Measurements from ENCODE around the gene SOX2.

Gene SOX2

DNA sequence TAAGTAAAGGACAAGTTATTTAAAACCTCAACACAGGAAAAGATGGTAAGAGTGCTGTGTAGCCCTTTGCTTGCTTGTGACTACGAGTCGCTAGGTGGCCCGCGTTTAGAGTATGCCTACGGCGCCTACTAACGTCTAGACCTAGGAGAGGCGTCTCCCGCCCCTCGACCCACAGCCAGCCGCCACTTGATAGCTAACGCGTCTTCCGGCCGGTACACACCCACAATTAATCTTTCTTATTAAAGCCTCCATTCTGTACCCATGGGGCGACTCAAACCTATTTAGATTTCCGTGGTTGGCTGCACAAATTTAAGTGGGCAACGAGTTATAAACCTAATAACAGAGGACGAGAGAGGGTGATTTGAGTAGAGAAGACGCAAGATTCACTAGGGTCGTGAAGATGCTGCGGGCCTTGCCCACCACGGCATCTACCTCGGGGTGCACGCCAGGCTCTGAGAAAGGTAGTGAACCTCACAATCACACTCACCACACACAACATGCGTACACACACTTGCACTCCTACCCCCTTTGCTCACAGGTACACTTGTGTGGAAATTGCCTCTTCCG, 12.0 kb downstream of the SOX2 start:
- no peak for DNase-seq

DNA sequence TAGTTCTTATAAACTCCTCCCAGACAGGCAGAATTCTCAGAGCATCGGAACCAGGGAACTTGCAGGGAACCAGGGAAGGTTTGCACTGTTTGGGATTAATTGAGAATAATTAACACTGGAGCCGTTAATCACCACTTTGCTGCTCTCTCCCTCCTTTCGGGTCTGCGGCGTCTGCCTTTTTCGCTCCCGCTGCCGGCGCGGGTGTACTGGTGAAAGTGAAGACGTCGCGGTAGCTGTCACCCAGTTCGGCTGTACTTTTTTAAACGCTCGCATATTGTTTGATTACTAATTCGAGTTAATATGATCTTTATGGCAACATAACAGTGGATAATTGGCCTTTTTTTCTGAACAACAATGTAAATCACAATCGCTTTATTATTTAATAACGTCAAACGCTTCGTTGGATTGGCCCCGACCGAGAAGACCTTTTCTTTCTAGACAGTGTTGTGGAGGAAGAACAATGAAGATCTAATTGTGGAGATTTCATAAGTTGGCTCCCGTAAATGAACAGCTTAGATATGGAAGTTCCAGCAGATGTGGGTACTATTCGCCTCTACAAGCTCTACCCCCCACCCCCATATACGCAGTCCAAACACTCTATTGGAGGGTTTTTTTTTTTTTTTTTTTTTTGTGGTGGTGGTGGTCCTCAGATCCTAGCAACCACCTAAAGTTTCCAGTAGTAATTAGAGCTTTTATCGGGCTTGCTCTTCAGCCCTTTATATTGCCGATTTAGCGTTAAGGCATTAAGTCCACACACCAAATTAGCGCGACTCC, 12.7 kb downstream of the SOX2 start:
- DNase-seq: no peak

DNA sequence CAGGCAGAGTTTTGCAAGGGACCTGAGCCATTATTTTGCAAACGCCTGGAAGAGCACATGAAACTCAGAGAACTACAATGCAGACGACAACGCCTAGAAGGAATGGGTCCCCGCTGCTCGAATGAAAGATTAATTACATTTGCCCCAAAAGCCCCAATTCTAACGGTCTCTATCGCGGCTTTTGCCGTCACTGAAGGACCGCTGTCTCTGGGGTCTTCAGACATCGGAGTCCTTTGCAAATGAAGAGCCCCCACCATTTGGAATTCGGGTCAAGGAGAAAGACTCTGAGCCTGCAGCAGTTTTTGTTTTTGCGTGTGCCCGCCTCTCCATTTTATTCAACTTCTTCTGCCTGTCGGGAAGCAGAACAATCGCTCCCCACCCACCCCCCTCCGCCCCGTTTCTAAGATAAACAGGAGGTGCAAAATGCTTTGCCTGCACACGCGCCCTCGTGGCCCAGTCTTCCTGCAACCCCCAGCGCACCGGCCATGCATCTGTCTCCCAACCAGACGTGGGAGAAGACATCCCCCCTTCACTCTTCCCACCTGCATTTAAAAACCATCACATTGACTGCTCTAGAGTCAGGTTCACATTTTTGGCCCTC, 13.5 kb downstream of the SOX2 start:
- DNase-seq: no peak

DNA sequence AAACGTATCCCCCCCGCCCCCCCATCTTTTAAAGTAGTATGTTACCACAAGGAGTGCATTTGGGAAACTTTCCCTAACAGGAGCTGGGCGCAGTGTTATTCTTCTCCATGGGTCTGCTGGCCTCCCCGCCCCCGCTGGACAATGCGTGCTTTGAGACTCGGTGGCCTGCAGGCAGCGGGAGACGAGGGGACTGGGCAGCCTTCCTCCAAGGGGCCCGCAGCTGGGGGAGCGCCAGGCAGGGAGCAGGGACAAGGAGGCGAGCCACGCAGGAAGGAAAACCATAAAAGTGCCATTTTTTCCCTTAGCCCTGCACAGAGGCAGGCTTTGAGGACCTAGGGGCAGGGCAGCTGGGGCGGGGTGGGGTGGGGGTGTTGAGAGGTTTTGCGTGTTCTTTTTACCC, 14.1 kb downstream of the SOX2 start:
- DNase-seq: no peak

DNA sequence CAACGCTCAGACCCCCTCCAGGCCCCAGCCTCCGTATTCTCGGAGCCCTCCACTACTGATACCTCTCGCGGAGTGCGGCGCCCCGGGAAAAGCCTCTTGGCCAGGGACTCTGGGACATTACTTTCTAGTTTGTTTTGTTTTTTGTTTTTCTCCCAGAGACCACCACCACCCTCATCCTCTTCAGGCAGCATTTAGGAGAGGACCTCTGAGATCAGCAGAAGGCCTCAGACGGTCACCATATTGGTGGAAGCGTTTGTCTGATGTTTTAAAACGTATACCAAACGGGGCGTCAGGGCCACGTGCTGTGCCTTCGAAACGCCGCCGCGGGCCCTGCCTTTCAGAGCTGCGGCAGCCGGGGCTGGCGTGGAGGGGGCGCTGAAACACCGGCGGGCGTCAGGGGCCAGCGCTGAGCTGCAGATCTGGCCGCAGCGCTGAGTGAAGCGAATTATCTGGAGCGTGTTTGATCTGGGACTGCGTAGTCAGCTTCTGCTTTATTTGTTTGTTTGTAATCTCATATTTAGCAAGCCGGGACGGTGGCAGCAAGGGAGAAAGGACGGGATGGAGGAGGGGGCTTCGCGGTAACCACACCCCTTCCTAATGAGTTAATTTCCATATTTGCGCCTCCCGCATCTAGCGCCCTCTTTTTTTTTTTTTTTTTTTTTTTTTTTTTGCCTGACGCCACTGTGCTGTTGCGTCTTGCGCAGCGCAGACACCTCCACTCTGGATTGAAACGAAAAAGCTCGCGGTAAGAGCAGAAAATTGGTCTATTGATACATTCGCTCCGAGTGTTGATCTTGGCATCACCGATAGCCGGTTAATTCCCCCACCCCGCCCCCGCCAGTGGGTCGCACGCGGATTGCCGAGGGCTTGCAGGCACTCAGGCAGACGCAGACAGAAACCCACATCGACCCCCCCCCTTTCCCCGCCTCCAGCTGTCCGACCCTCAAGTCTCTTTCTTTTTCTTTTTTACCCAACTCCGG, 14.9 kb downstream of the SOX2 start:
- no peak for DNase-seq

DNA sequence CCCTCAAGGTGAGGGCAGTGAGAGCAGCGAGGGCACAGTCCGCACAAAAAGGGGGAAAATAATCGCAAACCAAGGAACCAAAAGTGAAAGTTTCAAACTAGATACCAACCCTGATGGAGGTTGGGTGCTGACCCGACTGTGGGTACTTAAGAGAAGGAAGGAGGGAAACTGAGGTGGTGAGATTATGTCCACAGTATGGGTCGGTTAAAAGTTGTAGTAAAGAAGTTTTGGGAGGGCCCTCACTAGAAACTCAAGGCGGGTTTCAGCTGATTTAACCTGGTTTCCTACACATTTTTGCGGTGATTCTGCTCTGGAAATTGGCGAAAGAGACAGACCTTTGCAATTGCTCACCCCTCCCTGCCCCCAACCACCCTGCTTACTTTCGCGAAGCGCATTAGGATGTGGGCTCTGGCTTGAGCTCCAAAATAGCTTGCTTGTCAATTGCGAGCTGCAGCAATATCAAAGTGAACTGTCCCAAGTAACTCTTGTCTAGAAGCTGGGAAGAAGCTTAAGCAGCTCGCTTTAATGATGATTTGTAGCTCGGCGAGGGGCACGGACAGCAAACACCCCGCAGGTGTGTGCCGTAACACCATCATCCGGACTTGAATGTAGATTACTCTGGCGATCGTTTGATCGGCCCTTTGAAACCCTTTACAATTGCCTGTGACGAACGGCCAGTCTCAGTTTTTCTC, 15.8 kb downstream of the SOX2 start:
- DNase-seq: no peak

DNA sequence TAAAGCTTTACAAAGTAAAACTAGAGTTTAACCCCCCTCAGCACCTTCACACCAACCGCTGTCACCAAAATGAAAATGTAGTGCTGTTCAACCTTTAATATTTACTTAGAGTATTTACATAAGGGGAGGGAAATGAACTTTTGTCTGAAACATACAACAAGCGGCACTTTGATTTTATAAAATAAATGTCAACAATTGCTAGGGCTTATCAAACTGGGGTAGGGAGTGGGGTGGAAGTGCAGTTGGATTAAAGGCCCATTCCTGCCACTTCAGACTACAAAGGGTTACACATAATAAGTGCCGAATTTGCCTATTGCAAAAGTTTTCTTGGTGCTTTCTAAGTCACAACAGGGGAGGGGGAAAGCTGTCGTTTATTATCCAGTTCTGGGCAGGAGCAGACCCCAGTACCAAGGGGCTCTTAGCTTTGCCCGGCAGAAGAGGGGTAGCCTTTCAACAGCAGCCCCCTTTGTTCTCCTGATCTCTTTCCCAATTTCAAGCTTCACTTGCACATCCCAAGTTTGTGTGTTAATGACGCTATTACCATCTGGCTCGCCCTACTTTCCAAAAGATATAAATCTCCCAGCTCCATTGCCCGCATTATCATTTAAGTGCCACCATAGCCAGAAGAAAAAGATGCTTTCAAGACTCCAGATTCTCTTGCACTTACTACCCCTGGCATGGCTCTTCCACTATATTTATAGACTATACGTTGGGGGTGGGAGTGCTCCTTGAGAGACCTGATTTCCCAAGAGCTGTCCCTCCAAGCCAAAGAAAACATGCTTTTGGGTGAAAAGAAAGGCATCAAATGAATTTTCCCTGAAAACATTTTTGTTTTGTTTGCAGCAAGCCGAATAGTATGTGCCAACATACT, 17.0 kb downstream of the SOX2 start:
- DNase-seq: no peak

DNA sequence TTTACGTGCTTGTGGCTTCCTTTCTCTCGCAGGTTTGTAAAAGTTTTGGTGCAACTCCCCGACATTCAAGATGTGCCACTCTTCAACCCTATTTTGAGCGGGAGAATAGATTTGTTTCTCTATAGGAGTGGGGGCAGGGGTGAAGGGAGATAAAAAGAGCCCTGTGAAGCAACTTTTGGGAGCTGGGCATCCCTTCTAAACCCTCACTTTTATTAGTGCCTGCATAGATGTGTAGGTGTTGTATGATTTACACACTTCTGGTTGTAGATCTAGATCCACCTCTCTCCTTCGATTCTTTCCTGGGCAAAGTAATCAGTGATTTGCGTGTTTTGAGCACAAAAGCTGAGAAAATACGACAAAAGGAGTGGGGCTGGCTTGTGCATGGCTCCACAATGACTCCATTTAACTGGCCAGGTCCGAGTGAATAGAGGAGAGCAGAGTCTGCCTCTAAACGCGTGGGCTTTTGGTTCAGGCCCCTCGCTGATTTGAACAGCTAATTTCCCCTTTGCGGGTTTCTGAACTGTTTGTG, 17.7 kb downstream of the SOX2 start:
- no peak for DNase-seq

DNA sequence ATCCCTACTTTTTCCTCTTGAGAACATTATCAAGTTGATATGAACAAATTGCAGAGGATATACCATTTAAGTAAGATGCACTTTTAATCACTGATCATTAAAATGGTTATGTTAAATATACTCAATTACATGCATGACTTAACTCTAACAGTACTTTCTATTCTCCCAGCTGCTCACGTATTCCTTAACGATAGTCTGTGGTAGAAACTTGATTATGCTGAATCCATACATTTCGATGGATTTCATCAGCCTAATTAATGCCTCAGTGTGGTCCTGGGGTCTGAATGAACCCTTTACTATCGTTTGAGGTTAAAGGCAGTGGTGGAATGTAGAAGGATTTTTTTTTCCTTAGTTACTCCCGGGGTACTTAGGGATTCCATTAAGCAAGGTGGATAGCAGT, 18.6 kb downstream of the SOX2 start:
- no peak for DNase-seq

DNA sequence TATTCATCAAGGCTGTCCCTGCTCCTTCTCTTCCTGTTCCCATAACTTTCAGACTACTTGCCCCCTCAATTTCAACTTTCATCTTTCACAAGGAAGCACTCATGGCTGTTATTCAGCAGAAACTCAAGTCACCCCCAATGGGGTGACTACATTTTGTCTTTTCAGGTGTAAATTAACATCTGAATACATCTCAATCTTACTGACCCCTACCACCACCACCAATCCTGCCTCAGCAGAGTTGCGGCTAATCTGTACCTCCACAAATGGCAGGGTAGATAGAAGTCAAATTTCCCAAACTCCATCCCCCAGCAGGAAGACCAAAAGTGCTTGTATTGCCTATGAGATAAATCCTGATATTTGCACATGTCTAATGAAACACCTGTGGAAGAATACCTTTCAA, 19.2 kb downstream of the SOX2 start:
- DNase-seq: no peak

DNA sequence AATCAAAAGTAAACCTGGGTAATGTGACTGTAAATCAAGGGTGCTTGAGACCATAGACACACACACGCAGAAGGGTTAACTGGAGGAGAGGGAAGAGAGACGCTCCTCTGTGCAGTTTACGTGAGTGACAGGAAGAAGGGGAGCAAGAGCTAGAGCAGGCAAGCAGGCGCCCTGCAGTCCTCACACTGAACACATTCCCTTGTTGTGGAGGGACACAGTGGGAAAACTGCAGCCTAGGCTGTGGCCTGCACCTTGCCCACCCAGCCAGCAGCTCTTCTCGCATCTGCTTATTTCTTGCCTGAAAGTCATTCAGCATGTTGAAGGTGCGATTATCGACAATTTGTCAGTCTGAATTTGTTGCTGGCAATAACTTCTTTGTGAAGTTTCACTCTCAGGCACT, 24.2 kb downstream of the SOX2 start:
- DNase-seq: no peak

DNA sequence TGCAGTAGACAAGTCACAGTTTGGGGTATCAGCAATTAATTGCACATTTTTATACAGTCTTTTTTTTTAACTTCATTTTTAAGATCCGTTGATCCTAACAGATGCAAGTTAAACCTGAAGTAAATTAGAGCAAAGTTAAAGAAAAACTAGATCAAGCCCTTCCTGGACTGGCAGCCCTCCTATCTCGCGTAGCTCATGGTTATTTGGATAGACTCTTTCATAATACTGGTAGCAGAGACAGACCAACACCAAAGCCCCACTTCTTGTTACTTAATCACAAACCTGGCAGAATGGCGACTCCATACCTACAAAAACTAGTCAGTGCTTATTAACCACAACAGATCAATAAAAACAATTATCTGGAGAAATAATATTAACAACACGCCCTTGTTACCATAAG, 26.8 kb downstream of the SOX2 start:
- DNase-seq: no peak

DNA sequence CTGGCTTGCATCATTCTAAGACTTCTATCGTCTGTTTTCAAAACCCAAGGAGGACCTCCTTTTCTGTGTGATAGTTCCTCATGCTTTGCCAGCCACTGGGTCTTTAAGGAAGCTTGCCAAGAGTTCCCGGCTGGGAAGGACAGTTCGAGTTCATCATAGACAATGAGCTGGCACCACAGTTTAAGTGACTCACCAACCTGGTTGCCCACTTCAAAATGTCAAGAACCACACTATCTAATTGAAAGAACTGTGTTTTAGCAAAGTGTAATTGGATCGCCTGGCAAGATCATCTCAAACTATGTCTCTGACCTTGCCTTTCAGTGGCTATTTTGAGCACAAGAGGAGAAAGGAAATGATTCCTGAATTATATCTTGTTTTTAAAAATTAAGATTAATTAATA, 27.9 kb downstream of the SOX2 start:
- no peak for DNase-seq

DNA sequence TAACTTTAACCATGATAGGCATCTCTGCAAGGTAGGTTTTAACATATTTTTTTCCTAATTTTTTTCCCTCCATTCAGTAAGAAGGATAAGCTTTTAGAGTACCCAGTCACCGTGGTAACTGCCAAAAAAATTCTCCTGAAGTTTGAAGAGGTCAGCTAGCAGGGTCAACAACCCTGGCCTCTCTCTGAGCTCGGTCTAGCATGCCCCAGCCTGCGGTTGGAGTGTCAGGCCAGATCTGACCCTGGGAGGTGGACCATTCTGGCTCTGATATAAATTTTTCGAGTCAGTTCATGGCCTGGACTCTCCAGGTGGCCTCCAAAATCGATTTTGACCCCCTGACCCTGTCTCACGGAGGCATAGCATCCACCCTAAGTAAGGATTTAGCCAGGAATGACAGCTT, 29.7 kb downstream of the SOX2 start:
- DNase-seq: no peak

DNA sequence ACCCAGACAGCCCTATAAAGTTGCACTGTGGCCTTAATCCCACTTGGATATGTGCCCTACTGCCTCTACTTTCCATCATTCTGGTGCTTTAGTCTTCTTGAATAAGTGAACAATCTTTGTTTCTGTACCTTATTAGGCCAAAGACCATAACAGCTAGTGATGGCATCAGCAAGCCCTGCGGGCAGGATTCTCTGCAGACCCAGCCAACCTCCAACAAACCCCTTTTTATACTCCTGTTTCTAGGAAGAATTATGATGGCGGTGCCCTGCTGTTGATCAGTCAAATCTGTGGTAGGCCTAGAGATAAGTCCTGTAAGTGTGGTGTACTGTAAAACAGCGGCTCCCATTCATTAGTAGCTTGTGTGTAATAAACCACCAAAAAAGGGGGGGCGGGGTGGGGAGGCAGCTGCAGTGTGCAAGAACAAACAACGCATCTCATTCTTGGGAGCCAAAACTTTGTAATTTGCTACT, 40.5 kb downstream of the SOX2 start:
- DNase-seq: no peak

DNA sequence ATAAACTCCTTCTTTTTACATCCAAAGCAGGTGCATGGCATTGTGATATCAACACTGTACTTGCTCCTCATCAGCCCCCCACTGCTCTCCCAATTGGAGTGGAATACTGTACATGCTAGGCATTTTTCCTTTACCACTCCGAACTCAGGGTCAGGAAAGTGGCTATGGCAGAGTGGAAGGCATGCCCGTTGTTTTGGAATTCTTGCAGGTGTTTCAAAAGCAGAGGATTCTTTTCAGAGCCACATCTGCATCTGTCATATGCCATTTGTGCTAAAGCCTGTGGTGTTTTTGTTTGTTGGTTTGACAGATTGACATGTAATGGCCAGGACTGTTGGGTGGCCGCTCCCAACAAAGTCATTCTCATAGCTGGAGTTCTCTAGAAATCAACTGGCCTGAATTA, 41.7 kb downstream of the SOX2 start:
- no peak for DNase-seq

DNA sequence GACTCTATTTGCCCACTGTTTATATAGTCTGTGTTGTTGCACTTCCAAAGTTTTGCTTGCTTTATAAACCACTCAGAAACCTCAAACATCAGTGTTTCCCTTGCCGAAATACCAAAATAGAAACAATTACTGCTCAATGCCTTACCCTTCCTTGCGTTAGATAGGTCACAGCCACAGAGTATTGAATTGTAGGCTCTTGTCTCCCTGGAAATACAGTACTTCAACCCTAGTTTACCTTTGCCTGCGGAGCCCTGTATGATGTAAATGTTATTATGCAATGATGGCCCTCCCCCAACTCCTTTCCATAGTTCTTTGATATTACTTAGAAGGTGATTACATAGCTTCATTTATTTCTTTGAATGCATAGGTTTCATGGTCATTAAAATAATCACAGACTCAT, 44.2 kb downstream of the SOX2 start:
- no peak for DNase-seq

DNA sequence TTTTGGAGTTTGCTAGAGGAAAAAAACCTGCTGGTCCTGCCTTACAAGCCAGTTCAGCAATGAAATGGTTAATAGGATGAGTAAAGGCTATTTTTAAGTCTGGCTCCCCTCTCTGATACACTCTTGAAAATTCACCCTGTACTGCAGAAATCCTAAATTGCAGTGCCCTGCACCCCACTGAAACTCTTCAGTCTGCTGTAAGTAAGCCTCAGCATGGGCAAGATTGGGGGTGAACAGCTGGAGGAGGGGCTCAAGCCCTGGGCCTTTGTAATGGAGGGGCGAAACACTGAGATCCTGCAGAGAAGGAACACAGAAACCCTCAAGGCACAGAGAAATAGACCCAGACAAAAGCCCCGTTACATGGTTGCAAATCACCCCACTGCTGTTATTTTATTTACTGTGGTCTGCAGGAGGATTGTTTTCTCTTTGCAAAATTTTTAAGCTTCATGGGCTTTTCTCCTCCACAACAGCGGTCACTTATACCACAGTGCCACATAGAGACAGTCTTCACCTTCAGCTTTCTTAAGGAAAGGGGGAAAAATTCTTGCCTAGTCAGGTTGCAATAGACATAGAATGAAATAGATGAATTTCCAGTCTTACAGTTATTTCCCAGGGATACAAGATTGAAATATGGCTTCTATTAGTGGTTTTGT, 45.0 kb downstream of the SOX2 start:
- no peak for DNase-seq

DNA sequence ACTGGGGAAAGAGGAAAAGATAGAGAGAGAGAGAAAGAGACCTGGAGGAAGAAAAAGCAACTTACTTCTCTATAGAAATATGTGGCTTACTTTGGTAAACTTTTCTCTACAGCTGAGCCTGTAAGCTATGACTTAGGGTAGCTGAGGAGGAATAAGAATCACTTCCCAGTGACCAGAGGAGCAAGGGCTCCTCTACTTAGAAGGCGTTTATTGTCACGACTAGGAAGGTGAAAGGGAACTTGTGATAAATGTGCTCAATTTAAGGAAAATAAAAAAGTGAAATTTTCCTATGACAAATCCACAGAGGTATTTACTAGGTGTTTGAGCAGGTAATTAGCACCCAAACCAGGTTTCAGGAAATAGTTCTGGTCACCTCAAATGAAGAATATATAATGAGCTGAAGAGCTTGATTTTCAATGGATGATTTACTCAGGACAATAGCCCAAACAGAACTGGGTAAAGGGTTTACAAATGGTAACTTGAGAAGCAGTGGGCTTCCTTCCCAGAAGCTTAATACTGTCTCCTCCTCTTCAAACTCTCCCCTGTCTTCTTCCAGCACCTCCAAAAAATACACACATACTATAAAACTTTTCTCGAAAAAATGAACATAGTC, 46.1 kb downstream of the SOX2 start:
- no peak for DNase-seq

DNA sequence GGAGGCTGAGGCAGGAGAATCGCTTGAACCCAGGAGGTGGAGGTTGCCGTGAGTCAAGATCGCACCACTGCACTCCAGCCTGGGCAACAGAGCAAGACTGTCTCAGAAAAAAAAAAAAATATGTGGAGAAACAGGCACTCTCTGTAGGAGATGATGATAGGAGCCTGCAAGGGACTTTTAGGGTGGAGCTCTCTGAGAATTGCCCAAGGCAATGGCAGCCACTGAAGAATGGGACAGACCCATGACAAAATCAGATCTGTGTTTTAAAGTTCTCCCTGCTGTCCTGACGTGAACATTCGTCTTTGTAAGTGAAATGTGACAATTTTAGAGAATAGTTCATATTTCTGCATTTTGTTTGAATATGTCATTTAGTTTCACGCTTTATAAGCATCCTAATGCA, 50.2 kb downstream of the SOX2 start:
- no peak for DNase-seq

Measured in right forelimb (tissue), 1 donor.